ENCODE data around the gene ZNF394.

The ZNF394 gene

DNA sequence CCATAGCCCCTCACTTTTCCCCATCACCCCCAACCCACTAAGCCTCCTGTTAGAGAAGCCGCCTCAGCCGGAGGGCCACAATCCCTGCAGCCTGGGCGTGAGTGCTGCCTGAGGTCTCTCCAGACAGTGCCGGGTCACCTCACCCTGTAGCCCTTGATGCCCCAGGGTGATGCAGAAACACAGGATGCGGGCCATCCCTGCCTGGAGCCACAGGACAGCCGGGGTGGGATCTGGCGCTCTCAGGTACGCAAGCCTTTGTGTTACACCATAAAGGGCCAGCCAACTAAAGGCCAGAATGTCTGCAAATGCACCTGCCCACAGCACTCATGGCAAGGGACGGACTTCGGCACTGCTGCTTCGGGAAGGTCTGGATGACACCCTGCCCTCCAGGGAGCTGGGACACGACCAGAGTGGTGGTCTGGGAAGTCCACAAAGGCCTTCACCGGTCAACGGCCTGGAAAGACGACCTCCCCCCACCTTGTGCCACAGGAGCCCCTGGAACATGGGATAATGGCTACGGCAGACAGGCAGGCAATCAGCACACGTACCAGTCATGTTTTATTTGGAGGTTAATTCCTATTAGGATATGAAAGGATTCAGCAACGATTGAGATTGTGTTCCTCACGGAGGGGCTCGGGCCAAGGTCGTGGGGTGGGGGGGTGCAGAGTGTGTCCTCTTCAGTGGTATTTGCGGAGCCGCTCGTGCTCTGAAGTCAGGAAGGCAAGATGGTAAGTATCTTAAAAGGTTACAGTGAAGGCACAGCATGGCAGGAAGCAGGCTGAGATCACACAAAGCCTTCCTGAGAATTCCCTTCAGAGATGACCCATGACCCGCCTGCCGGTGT is 42.2 kb downstream of the ZNF394 start:
- TF ChIP-seq, protein P1, sequence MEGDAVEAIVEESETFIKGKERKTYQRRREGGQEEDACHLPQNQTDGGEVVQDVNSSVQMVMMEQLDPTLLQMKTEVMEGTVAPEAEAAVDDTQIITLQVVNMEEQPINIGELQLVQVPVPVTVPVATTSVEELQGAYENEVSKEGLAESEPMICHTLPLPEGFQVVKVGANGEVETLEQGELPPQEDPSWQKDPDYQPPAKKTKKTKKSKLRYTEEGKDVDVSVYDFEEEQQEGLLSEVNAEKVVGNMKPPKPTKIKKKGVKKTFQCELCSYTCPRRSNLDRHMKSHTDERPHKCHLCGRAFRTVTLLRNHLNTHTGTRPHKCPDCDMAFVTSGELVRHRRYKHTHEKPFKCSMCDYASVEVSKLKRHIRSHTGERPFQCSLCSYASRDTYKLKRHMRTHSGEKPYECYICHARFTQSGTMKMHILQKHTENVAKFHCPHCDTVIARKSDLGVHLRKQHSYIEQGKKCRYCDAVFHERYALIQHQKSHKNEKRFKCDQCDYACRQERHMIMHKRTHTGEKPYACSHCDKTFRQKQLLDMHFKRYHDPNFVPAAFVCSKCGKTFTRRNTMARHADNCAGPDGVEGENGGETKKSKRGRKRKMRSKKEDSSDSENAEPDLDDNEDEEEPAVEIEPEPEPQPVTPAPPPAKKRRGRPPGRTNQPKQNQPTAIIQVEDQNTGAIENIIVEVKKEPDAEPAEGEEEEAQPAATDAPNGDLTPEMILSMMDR (IDR thresholded peaks at IDR 0.05; ENCODE audit: borderline replicate concordance, insufficient read depth, low read depth, low read length), result no peak
- H3K4me3 ChIP-seq (ENCODE audit: low read depth, low read length), result no peak overlapping the region

DNA sequence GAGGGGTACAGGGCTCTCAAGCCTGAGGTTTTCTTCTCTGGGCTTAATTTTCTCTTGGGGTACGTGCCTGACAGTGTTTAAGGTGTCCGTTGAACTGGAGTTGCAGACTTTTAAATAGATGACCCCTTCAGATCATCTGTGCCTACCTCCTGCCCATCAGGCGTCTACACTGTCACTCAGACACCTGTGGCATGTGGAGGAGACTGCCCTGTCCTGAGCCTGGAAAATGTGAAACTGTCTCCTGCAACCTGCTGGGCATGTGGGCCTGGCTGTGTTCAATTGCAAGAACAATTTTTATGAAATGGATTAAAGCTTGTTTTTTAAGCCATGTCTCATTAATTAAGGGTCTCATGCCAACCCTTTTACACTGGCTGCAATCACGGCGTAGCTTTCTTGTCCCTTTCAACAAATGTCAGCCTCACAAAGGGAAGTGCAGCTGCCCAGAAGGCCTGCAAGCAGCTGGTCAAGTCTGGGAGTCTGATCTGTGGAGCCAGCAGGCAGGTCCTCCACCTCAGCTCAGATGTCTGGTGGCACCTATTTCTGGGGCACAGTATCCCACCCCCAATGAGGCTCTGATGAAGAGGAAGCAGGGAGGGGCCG is 42.9 kb downstream of the ZNF394 start:
- TF ChIP-seq, protein P1 (IDR thresholded peaks at IDR 0.05; ENCODE audit: borderline replicate concordance, insufficient read depth, low read depth, low read length), result no peak
- H3K4me3 ChIP-seq (ENCODE audit: low read depth, low read length), result no peak overlapping the region

DNA sequence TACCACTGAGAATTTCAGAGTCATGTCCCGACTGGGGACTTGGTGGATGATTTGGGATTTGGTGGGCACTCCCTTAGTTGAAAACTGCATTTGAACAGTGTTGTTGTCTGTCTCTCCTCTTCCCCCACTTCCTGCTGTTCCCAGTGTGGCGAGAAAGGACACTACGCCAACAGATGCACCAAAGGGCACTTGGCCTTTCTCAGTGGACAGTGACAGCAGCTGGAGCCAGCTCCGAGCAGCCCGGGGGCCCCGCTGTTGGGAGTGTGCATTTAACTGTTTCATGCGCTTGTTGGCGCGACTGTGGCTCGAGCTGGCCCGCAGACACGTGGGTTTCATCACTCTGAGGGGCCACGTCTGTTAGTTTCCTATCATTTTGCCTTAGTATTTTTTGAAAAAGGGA is 43.8 kb downstream of the ZNF394 start:
- TF ChIP-seq, protein P1 (IDR thresholded peaks at IDR 0.05; ENCODE audit: borderline replicate concordance, insufficient read depth, low read depth, low read length), result no peak
- H3K4me3 ChIP-seq (ENCODE audit: low read depth, low read length), result no peak overlapping the region

DNA sequence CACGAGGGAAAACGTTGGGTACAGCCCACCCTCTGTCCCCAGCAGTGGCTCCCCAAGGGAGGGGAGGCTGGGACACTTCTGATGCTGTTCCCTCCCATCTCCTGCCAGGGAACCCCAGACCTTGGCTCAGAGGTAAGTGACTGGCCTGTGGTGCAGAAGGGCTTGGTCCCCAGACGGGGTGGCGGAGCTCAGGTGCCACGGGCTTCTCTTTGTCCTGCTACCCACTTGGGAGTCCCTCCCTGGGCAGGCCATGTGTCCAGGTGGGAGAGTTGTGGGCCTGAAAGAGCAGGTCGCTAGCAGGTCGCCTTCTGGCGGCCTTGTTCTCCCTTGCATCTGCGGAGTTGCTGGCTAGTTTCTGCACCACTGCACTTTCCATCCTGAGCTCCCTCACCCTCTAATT is 44.2 kb downstream of the ZNF394 start:
- TF ChIP-seq, protein P1 (IDR thresholded peaks at IDR 0.05; ENCODE audit: borderline replicate concordance, insufficient read depth, low read depth, low read length), result no peak
- no peak overlapping the region for H3K4me3 ChIP-seq (ENCODE audit: low read depth, low read length)

DNA sequence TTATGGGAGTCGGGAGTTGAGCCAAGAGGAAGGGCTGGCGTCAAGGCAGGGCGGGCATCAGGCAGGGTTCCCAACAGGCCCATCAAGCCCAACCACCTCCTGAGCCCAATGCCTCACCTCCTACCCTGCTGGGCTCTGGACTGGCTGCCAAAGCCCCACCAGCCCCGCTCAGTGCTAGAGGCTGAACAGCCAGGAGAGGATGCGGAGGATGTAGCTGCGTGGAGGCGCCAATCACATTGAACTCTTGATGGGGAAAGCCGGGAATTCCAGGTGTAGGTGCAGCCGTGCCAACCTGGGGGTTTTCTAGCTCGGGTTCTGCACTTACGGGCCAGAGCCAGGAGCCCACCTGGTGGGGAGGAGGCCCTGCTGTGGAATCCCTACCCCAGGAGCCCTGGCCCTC is 47.0 kb downstream of the ZNF394 start:
- TF ChIP-seq, protein P1 (IDR thresholded peaks at IDR 0.05; ENCODE audit: borderline replicate concordance, insufficient read depth, low read depth, low read length), result no peak
- H3K4me3 ChIP-seq (ENCODE audit: low read depth, low read length), result no peak overlapping the region

DNA sequence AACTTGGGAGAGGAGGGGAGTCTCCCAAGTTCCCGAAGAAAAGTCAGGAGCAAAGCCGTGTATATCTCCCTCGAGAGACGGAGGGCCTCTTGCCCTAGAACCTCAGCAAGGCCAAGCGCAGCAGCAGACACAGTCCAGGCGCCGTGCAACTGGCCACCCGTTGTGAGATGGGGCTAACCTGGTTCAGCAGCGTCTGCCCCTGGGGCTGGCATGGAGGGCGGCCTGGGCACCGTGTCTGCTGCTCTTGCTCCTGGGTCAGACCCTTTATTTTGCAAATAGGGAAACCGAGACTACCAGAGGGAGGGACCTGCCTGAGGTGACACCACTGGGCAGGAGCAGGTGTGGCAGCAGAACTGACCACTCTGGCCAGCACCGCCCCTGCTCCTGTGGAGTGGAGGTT is 47.5 kb downstream of the ZNF394 start:
- no peak overlapping the region for H3K4me3 ChIP-seq (ENCODE audit: low read depth, low read length)
- TF ChIP-seq, protein P1 (IDR thresholded peaks at IDR 0.05; ENCODE audit: borderline replicate concordance, insufficient read depth, low read depth, low read length), result no peak

DNA sequence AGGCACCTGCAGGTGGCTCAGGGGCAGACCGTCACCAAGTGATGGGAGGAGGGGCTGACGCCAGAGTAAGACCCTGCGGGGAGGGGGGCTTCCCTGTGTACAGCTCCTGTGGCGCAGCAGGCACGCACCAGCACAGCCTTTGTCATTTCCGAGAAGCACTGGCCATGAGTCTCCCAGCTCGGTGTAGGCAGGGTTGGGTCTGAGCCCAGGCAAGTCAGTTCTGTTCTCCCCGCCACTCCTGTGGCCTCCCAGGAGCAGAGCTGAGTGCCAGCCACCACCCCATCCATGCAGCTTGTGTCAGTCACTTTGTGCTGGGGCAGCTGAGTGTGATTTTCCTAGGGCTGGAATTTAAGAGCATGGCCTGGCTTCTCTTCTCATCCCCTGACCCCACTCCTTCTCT is 48.1 kb downstream of the ZNF394 start:
- no peak overlapping the region for H3K4me3 ChIP-seq (ENCODE audit: low read depth, low read length)
- TF ChIP-seq, protein P1 (IDR thresholded peaks at IDR 0.05; ENCODE audit: borderline replicate concordance, insufficient read depth, low read depth, low read length), result no peak
